Neural progenitor cell (in vitro differentiated cells): ENCODE data around the gene PPM1F. TPM values are rescaled to one million over a fixed set of nuclear protein-coding genes. Genes with fewer than 3 reads are reported as not detected.
A peak's percentile ranks its signal among the peaks of the same experiment; 100 is the strongest.

Source experiments
- DNase-seq: peaks from one replicate; pipeline ENCODE4 v3.0.0-alpha.2; 2016; ENCODE audit warnings: low spot score
- H2AFZ ChIP-seq: fragments of 200-600 bp; sonication (generic); replicated peaks from 2 replicates; pipeline ENCODE4 v1.6.1; 2016; ENCODE audit warnings: antibody characterized with exemption
- H3F3A ChIP-seq: fragments of 200-600 bp; sonication (generic); 2 replicates; pipeline ENCODE4 v1.6.1; 2016; ENCODE audit warnings: antibody characterized with exemption, low read depth
- H3K27ac ChIP-seq: fragments of 200-600 bp; sonication (generic); 2 replicates; pipeline ENCODE4 v1.5.1; 2016; ENCODE audit warnings: mild to moderate bottlenecking
- H3K27me3 ChIP-seq: fragments of 200-600 bp; sonication (generic); 2 replicates; pipeline ENCODE4 v1.6.1; 2016; ENCODE audit warnings: mild to moderate bottlenecking, moderate library complexity
- H3K36me3 ChIP-seq: fragments of 200-600 bp; sonication (generic); 2 replicates; pipeline ENCODE4 v1.5.1; 2016
- H3K4me1 ChIP-seq: fragments of 200-600 bp; sonication (generic); 2 replicates; pipeline ENCODE4 v1.6.1; 2016; ENCODE audit warnings: mixed run types
- H3K4me2 ChIP-seq: fragments of 200-600 bp; sonication (generic); 2 replicates; pipeline ENCODE4 v1.6.1; 2016
- H3K4me3 ChIP-seq: fragments of 200-600 bp; sonication (generic); 2 replicates; pipeline ENCODE4 v1.5.1; 2016
- H3K79me2 ChIP-seq: fragments of 200-600 bp; sonication (generic); 2 replicates; pipeline ENCODE4 v1.6.1; 2016; ENCODE audit warnings: low read depth
- H3K9ac ChIP-seq: fragments of 200-600 bp; sonication (generic); 2 replicates; pipeline ENCODE4 v1.6.1; 2016
- H3K9me3 ChIP-seq: fragments of 200-600 bp; sonication (generic); 2 replicates; pipeline ENCODE4 v1.5.1; 2016; ENCODE audit warnings: low read depth
- H4K20me1 ChIP-seq: fragments of 200-600 bp; sonication (generic); 2 replicates; pipeline ENCODE4 v1.6.1; 2016; ENCODE audit warnings: low read depth
- H3K27ac Mint-ChIP-seq: 3 replicates; pipeline ENCODE4 v1.8.0; 2021; ENCODE audit warnings: mixed read lengths
- H3K27me3 Mint-ChIP-seq: 2 replicates; pipeline ENCODE4 v1.8.0; 2022; ENCODE audit warnings: low read depth, mild to moderate bottlenecking, inconsistent platforms, moderate library complexity, mixed read lengths; ENCODE audit not compliant: insufficient read depth
- H3K36me3 Mint-ChIP-seq: 3 replicates; pipeline ENCODE4 v1.8.0; 2021; ENCODE audit warnings: mixed read lengths
- H3K4me1 Mint-ChIP-seq: 3 replicates; pipeline ENCODE4 v1.8.0; 2021; ENCODE audit warnings: mixed read lengths
- H3K4me3 Mint-ChIP-seq: 3 replicates; pipeline ENCODE4 v1.8.0; 2021; ENCODE audit warnings: mild to moderate bottlenecking, moderate library complexity, mixed read lengths
- H3K9me3 Mint-ChIP-seq: 3 replicates; pipeline ENCODE4 v1.8.0; 2020; ENCODE audit warnings: mixed read lengths
- CTCF ChIP-seq: fragments of 200-600 bp; sonication (generic); IDR thresholded peaks from 2 replicates; pipeline ENCODE4 v1.5.1; 2017; ENCODE audit warnings: antibody characterized with exemption, mild to moderate bottlenecking
- EZH2 ChIP-seq: fragments of 200-600 bp; sonication (generic); IDR thresholded peaks from 2 replicates; pipeline ENCODE4 v1.6.1; 2017; ENCODE audit warnings: antibody characterized with exemption, mild to moderate bottlenecking, moderate library complexity
- EZH2phosphoT487 ChIP-seq: fragments of 200-600 bp; sonication (generic); IDR thresholded peaks from 2 replicates; pipeline ENCODE4 v1.6.1; 2017; ENCODE audit warnings: antibody characterized with exemption
- total RNA-seq: library from RNA; depleted of rRNA; stranded (reverse); fragments of >200 nt; gene quantifications from 2 replicates; pipeline ENCODE4 v1.2.3, GENCODE V29; 2015; ENCODE audit warnings: low replicate concordance

The PPM1F gene
- 18.0 and 39.0 TPM in 2 replicates for total RNA-seq

GRCh38 chr22:21952586-21953571, at the start of gene PPM1F:
Gene PPM1F, minus strand, starts transcription at chr22:21952848. Its CDS starts 6,800 bp downstream, at chr22:21946048.
- Mint-ChIP-seq H3K4me3 (peak within 1 kb of the TSS; percentile 89), H3K27me3 (no peaks in the 10 kb centered on the region), H3K27ac (peak within 1 kb of the TSS; percentile 27), H3K9me3 (no peaks in the 10 kb centered on the region), H3K36me3 (no peaks in the 10 kb centered on the region), H3K4me1 (peaks cover 19% of the 10 kb centered on the region)
- Histone ChIP-seq H3K36me3 (no peaks in the 10 kb centered on the region), H3F3A (peaks cover 5% of the 10 kb centered on the region), H4K20me1 (peaks cover 7% of the 10 kb centered on the region), H3K4me2 (peak within 1 kb of the TSS; percentile 98), H3K9me3 (no peaks in the 10 kb centered on the region), H2AFZ (peak within 1 kb of the TSS; percentile 95), H3K4me1 (peaks cover 4% of the 10 kb centered on the region), H3K9ac (peak within 1 kb of the TSS; percentile 43), H3K27me3 (peaks cover 19% of the 10 kb centered on the region), H3K27ac (no peak within 1 kb of the TSS), H3K79me2 (no peaks in the 10 kb centered on the region), H3K4me3 (peak within 1 kb of the TSS; percentile 76)
- peak; percentile 95 for DNase-seq
- TF ChIP-seq EZH2 (peak; percentile 50), CTCF (peak; percentile 93), EZH2phosphoT487 (no peak)

GRCh38 chr22:22001664-22002525, 49.2 kb upstream of the PPM1F start:
- Histone ChIP-seq H2AFZ (no peak overlapping the region), H3K4me1 (no peaks in the 10 kb centered on the region), H3K36me3 (no peaks in the 10 kb centered on the region), H3K4me2 (no peak overlapping the region), H3K4me3 (no peak overlapping the region), H4K20me1 (no peaks in the 10 kb centered on the region), H3F3A (no peaks in the 10 kb centered on the region), H3K79me2 (no peaks in the 10 kb centered on the region), H3K27ac (no peak overlapping the region), H3K9ac (no peak overlapping the region), H3K27me3 (peaks cover 99% of the 10 kb centered on the region), H3K9me3 (no peaks in the 10 kb centered on the region)
- TF ChIP-seq EZH2 = no peak
- no peak for TF ChIP-seq EZH2phosphoT487
- TF ChIP-seq CTCF = no peak
- H3K36me3 Mint-ChIP-seq = no peaks in the 10 kb centered on the region
- no peak for DNase-seq
- H3K27me3 Mint-ChIP-seq = peaks cover 2% of the 10 kb centered on the region
- no peaks in the 10 kb centered on the region for H3K4me1 Mint-ChIP-seq
- no peak overlapping the region for H3K27ac Mint-ChIP-seq
- no peak overlapping the region for H3K4me3 Mint-ChIP-seq
- H3K9me3 Mint-ChIP-seq = no peaks in the 10 kb centered on the region

- DNase-seq = no peak
- no peaks in the 10 kb centered on the region for H3K9me3 ChIP-seq
- H3K27ac ChIP-seq = no peak overlapping the region
- TF ChIP-seq EZH2phosphoT487 = no peak
- TF ChIP-seq EZH2 = no peak
- TF ChIP-seq CTCF = no peak
- Mint-ChIP-seq H3K4me3 (no peak overlapping the region), H3K36me3 (no peaks in the 10 kb centered on the region), H3K27ac (no peak overlapping the region), H3K4me1 (no peaks in the 10 kb centered on the region), H3K9me3 (no peaks in the 10 kb centered on the region), H3K27me3 (peaks cover 4% of the 10 kb centered on the region)
- H3K79me2 ChIP-seq = no peaks in the 10 kb centered on the region
- no peak overlapping the region for H3K4me3 ChIP-seq
- no peak overlapping the region for H3K4me2 ChIP-seq
- no peak overlapping the region for H2AFZ ChIP-seq
- peaks cover 99% of the 10 kb centered on the region for H3K27me3 ChIP-seq
- no peaks in the 10 kb centered on the region for H3K36me3 ChIP-seq
- no peaks in the 10 kb centered on the region for H3F3A ChIP-seq
- H3K4me1 ChIP-seq = no peaks in the 10 kb centered on the region
- H4K20me1 ChIP-seq = no peaks in the 10 kb centered on the region
- no peak overlapping the region for H3K9ac ChIP-seq
Measured at GRCh38 chr22:21998595-21999247, 46.1 kb upstream of the PPM1F start.
